Measurements from ENCODE around the gene HNRNPC.
"Not testable (repeated sequence)": the region's sequence is repeated elsewhere in the genome, so short reads cannot be mapped to it uniquely, and the experiment has no call there.

The HNRNPC gene

GRCh38 chr14:21194597-21194996 lies 74.6 kb downstream of the HNRNPC start:
- DNase-seq (ENCODE audit: low read depth in 1 of 2, low spot score in 1 of 2) = no peak

GRCh38 chr14:21192875-21193535 lies 76.2 kb downstream of the HNRNPC start:
- DNase-seq (ENCODE audit: low read depth in 1 of 2, low spot score in 1 of 2) = no peak

GRCh38 chr14:21192447-21192822 lies 76.8 kb downstream of the HNRNPC start:
- no peak for DNase-seq (ENCODE audit: low read depth in 1 of 2, low spot score in 1 of 2)

- peak in 1 of 2 donors; percentile 40 for DNase-seq (ENCODE audit: low read depth in 1 of 2, low spot score in 1 of 2)
These were observed 77.3 kb downstream of the HNRNPC start for GRCh38 chr14:21191809-21192446.

- DNase-seq (ENCODE audit: low read depth in 1 of 2, low spot score in 1 of 2) = no peak
These were observed 77.9 kb downstream of the HNRNPC start for GRCh38 chr14:21191261-21191808.

- DNase-seq (ENCODE audit: low read depth in 1 of 2, low spot score in 1 of 2) = no peak
These were observed 83.8 kb downstream of the HNRNPC start for GRCh38 chr14:21185491-21185890.

GRCh38 chr14:21184254-21184653 lies 85.0 kb downstream of the HNRNPC start:
- no peak for DNase-seq (ENCODE audit: low read depth in 1 of 2, low spot score in 1 of 2)

- DNase-seq (ENCODE audit: low read depth in 1 of 2, low spot score in 1 of 2) = no peak
These were observed 87.1 kb downstream of the HNRNPC start for GRCh38 chr14:21182166-21182565.

- DNase-seq (ENCODE audit: low read depth in 1 of 2, low spot score in 1 of 2) = no peak
These were observed 98.1 kb downstream of the HNRNPC start for GRCh38 chr14:21171128-21171527.

- no peak for DNase-seq (ENCODE audit: low read depth in 1 of 2, low spot score in 1 of 2)
These were observed 99.7 kb downstream of the HNRNPC start for GRCh38 chr14:21169573-21169972.

- no peak for DNase-seq (ENCODE audit: low read depth in 1 of 2, low spot score in 1 of 2)
These were observed 101.2 kb downstream of the HNRNPC start for GRCh38 chr14:21168055-21168454.

- not testable (repeated sequence) for DNase-seq (ENCODE audit: low read depth in 1 of 2, low spot score in 1 of 2)
These were observed 103.6 kb downstream of the HNRNPC start for GRCh38 chr14:21165670-21166069.

GRCh38 chr14:21165002-21165605 lies 104.1 kb downstream of the HNRNPC start:
- DNase-seq (ENCODE audit: low read depth in 1 of 2, low spot score in 1 of 2) = not testable (repeated sequence)

GRCh38 chr14:21163871-21164291 lies 105.4 kb downstream of the HNRNPC start:
- DNase-seq (ENCODE audit: low read depth in 1 of 2, low spot score in 1 of 2) = no peak

GRCh38 chr14:21162081-21162480 lies 107.2 kb downstream of the HNRNPC start:
- DNase-seq (ENCODE audit: low read depth in 1 of 2, low spot score in 1 of 2) = no peak

GRCh38 chr14:21160061-21160610 lies 109.1 kb downstream of the HNRNPC start:
- DNase-seq (ENCODE audit: low read depth in 1 of 2, low spot score in 1 of 2) = no peak
